ENCODE data around the gene SYT5. TPM values are rescaled to one million over a fixed set of nuclear protein-coding genes. Genes with fewer than 3 reads are reported as not detected.
A peak's percentile ranks its signal among the peaks of the same experiment; 100 is the strongest.
"Not testable (repeated sequence)": the region's sequence is repeated elsewhere in the genome, so short reads cannot be mapped to it uniquely, and the experiment has no call there.

The SYT5 gene
- total RNA-seq, 1 experiment from 2014 or later, result 2.3 TPM

DNA sequence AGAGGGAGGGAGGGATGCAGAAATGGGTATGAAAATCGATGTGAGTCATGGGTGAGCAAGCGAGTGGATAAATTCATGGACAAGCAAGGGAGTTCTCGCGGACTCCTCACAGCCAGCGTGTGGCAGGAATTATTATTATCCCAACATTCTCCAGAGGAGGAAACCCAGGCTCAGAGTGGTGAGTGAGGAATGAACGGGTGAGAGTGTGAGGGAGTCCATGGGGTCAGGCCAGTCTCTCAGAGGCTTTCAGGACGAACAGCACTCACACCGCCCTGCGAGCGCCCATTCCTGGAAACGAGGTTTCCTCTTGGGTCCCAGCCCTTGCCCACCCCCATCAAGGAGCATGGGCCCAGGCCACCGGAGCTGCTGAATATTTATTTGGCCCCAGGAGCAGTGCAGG is 7.3 kb downstream of the SYT5 start:
- ChIA-PET POLR2A (interaction anchor here (1.0 kb wide), 1 partner anchor 27 kb away, joined by 4 read pairs; no protein-coding TSS in a partner anchor), RAD21 (ENCODE audit: low non-redundant PET in 1 of 2, low total read pairs in 2 of 2, uncharacterized antibody in 2 of 2, unreplicated experiment in 2 of 2) (interaction anchor here in 1 of 2 experiments (0.6 kb wide), 1 partner anchor 498 kb away, joined by 3 read pairs; no protein-coding TSS in a partner anchor), CTCF (no interaction called here)
- H3K4me3 ChIP-seq (replicated peaks in 1 of 2; ENCODE audit: low read depth in 1 of 2, low read length in 2 of 2), result peak overlapping the region; percentile 55 to 68
- peaks cover 0 to 5% of the 10 kb centered on the region in 2 experiments; a peak in 1 of 4 replicates for H3K9me3 ChIP-seq (ENCODE audit: control insufficient read depth in 1 of 2, insufficient read depth in 1 of 2, low read depth in 1 of 2, low read length in 2 of 2)
- H3K4me2 ChIP-seq (ENCODE audit: low read length), result peak overlapping the region; percentile 99
- H2AFZ ChIP-seq (ENCODE audit: low read depth, low read length, poor library complexity, severe bottlenecking), result no peak overlapping the region
- no peaks in the 10 kb centered on the region for H3K79me2 ChIP-seq (ENCODE audit: insufficient read depth, low read length)
- H4K20me1 ChIP-seq (ENCODE audit: insufficient read depth), result no peaks in the 10 kb centered on the region
- H3K27me3 ChIP-seq (ENCODE audit: insufficient read depth, low read length), result no peaks in the 10 kb centered on the region
- DNase-seq (ENCODE audit: low read depth, low spot score) (no peak), ATAC-seq (no peak)
- peaks cover 9 to 37% of the 10 kb centered on the region in 2 experiments; a peak in 3 of 4 replicates for H3K4me1 ChIP-seq (ENCODE audit: control insufficient read depth in 1 of 2, insufficient read depth in 2 of 2, low read length in 2 of 2)
- H3K36me3 ChIP-seq (ENCODE audit: control insufficient read depth in 1 of 2, insufficient read depth in 2 of 2, low read length in 2 of 2), result no peaks in the 10 kb centered on the region
- peak overlapping the region; percentile 65 for H3K9ac ChIP-seq (ENCODE audit: low read length)
- BruUV-seq (replicated peaks), result TSS peak; percentile 60
- H3K9me2 ChIP-seq (ENCODE audit: insufficient read depth), result no peaks in the 10 kb centered on the region
- intact Hi-C loops (cut with micrococcal nuclease), result no loop called here
- no peak for TF ChIP-seq FOSL1 (IDR thresholded peaks at IDR 0.05; ENCODE audit: low read depth)
- no peak for TF ChIP-seq CEBPB (IDR thresholded peaks at IDR 0.05; ENCODE audit: low read depth)
- TF ChIP-seq, protein P1, sequence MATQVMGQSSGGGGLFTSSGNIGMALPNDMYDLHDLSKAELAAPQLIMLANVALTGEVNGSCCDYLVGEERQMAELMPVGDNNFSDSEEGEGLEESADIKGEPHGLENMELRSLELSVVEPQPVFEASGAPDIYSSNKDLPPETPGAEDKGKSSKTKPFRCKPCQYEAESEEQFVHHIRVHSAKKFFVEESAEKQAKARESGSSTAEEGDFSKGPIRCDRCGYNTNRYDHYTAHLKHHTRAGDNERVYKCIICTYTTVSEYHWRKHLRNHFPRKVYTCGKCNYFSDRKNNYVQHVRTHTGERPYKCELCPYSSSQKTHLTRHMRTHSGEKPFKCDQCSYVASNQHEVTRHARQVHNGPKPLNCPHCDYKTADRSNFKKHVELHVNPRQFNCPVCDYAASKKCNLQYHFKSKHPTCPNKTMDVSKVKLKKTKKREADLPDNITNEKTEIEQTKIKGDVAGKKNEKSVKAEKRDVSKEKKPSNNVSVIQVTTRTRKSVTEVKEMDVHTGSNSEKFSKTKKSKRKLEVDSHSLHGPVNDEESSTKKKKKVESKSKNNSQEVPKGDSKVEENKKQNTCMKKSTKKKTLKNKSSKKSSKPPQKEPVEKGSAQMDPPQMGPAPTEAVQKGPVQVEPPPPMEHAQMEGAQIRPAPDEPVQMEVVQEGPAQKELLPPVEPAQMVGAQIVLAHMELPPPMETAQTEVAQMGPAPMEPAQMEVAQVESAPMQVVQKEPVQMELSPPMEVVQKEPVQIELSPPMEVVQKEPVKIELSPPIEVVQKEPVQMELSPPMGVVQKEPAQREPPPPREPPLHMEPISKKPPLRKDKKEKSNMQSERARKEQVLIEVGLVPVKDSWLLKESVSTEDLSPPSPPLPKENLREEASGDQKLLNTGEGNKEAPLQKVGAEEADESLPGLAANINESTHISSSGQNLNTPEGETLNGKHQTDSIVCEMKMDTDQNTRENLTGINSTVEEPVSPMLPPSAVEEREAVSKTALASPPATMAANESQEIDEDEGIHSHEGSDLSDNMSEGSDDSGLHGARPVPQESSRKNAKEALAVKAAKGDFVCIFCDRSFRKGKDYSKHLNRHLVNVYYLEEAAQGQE (IDR thresholded peaks at IDR 0.05; ENCODE audit: low read depth), result no peak
- TF ChIP-seq, protein P2, sequence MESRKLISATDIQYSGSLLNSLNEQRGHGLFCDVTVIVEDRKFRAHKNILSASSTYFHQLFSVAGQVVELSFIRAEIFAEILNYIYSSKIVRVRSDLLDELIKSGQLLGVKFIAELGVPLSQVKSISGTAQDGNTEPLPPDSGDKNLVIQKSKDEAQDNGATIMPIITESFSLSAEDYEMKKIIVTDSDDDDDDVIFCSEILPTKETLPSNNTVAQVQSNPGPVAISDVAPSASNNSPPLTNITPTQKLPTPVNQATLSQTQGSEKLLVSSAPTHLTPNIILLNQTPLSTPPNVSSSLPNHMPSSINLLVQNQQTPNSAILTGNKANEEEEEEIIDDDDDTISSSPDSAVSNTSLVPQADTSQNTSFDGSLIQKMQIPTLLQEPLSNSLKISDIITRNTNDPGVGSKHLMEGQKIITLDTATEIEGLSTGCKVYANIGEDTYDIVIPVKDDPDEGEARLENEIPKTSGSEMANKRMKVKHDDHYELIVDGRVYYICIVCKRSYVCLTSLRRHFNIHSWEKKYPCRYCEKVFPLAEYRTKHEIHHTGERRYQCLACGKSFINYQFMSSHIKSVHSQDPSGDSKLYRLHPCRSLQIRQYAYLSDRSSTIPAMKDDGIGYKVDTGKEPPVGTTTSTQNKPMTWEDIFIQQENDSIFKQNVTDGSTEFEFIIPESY (IDR thresholded peaks at IDR 0.05; ENCODE audit: extremely low read depth, insufficient replicate concordance, low read length), result no peak
- peak overlapping the region; percentile 78; the same call in 1 of the 2 replicates for H3K27ac ChIP-seq (ENCODE audit: low read depth, low read length)

DNA sequence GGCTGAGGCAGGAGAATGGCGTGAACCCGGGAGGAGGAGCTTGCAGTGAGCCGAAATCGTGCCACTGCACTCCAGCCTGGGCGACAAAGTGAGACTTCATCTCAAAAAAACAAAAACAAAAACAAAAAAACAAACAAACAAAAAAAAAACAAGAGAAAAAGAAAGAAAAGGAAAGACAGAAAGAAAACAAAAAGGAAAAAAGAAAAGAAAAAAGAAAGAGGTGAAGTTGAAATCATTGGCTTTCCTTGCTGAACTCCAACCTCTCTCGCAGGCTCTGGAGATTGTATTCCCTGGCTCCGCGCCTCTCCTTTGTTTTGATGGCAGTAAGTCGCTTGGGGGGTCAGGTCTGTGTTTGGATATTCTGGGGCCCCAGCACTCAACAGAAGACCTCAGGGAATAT is 7.8 kb downstream of the SYT5 start:
- CTCF ChIA-PET; BruUV-seq (replicated peaks); H3K9me3 ChIP-seq (ENCODE audit: control insufficient read depth in 1 of 2, insufficient read depth in 1 of 2, low read depth in 1 of 2, low read length in 2 of 2); ATAC-seq; H3K9ac ChIP-seq (ENCODE audit: low read length); H4K20me1 ChIP-seq (ENCODE audit: insufficient read depth); H3K27ac ChIP-seq (ENCODE audit: low read depth, low read length); H2AFZ ChIP-seq (ENCODE audit: low read depth, low read length, poor library complexity, severe bottlenecking); H3K27me3 ChIP-seq (ENCODE audit: insufficient read depth, low read length); H3K79me2 ChIP-seq (ENCODE audit: insufficient read depth, low read length); H3K4me3 ChIP-seq (replicated peaks in 1 of 2; ENCODE audit: low read depth in 1 of 2, low read length in 2 of 2); DNase-seq (ENCODE audit: low read depth, low spot score); H3K36me3 ChIP-seq (ENCODE audit: control insufficient read depth in 1 of 2, insufficient read depth in 2 of 2, low read length in 2 of 2); intact Hi-C loops (cut with micrococcal nuclease); H3K9me2 ChIP-seq (ENCODE audit: insufficient read depth): not testable (repeated sequence)
- RAD21 ChIA-PET (ENCODE audit: low non-redundant PET in 1 of 2, low total read pairs in 2 of 2, uncharacterized antibody in 2 of 2, unreplicated experiment in 2 of 2), result interaction anchor here in 1 of 2 experiments (0.6 kb wide), 1 partner anchor 497 kb away, joined by 3 read pairs; no protein-coding TSS in a partner anchor
- POLR2A ChIA-PET, result interaction anchor here (0.6 to 1.0 kb wide), 2 partner anchors 26 to 482 kb away, joined by 3 to 4 read pairs; partner anchors contain the start of gene U2AF2
- H3K4me1 ChIP-seq (ENCODE audit: control insufficient read depth in 1 of 2, insufficient read depth in 2 of 2, low read length in 2 of 2), result peaks cover 12 to 41% of the 10 kb centered on the region in 2 experiments; a peak in 3 of 4 replicates
- H3K4me2 ChIP-seq (ENCODE audit: low read length), result peak overlapping the region; percentile 99
